WTC11 (cell line): ENCODE results near the gene MAST1. TPM values are rescaled to one million over a fixed set of nuclear protein-coding genes. Genes with fewer than 3 reads are reported as not detected.

Experiments used
- ATAC-seq: fragments of 200-7000 bp; cut with Tn5 transposase; 2 replicates; pipeline ENCODE4 v1.10.0; 2021; ENCODE audit warnings: mild to moderate bottlenecking, moderate library complexity
- CTCF ChIA-PET: fragments of 300-600 bp; sonication (Branson Sonifier 250); formaldehyde crosslinking; loops from one replicate; lab custom pipeline; 2021; ENCODE audit warnings: antibody characterized with exemption; lab: Charles Lee
- POLR2A ChIA-PET: fragments of 350-600 bp; sonication (Branson Sonifier 250); formaldehyde crosslinking; loops from one replicate; lab custom pipeline; 2021; ENCODE audit warnings: antibody characterized with exemption; lab: Charles Lee
- DNase-seq: peaks from one replicate; pipeline ENCODE4 v3.0.0; 2021; ENCODE audit warnings: low spot score
- H3K27ac Mint-ChIP-seq: 2 replicates; pipeline ENCODE4 v1.8.0; 2021; ENCODE audit warnings: mixed read lengths
- H3K27me3 Mint-ChIP-seq: 2 replicates; pipeline ENCODE4 v1.8.0; 2021; ENCODE audit warnings: low read depth, mild to moderate bottlenecking, moderate library complexity, mixed read lengths
- H3K36me3 Mint-ChIP-seq: 2 replicates; pipeline ENCODE4 v1.8.0; 2021; ENCODE audit warnings: mixed read lengths
- H3K4me1 Mint-ChIP-seq: 2 replicates; pipeline ENCODE4 v1.8.0; 2022; ENCODE audit warnings: mixed read lengths
- H3K4me3 Mint-ChIP-seq: 2 replicates; pipeline ENCODE4 v1.8.0; 2021; ENCODE audit warnings: mild to moderate bottlenecking, moderate library complexity, mixed read lengths
- H3K9me3 Mint-ChIP-seq: 2 replicates; pipeline ENCODE4 v1.8.0; 2021; ENCODE audit warnings: mixed read lengths
- ATF6 ChIP-seq: sonication (generic); formaldehyde crosslinking; IDR thresholded peaks from 2 replicates; pipeline ENCODE4 v1.8.1; 2023; ENCODE audit warnings: mild to moderate bottlenecking, missing genetic modification reagents
- CBFB ChIP-seq: sonication (generic); formaldehyde crosslinking; IDR thresholded peaks from 2 replicates; pipeline ENCODE4 v1.8.1; 2022; ENCODE audit warnings: mild to moderate bottlenecking, low read depth, missing genetic modification reagents
- CREB1 ChIP-seq: sonication (generic); formaldehyde crosslinking; IDR thresholded peaks from 2 replicates; pipeline ENCODE4 v1.8.0; 2023; ENCODE audit warnings: mild to moderate bottlenecking, missing genetic modification reagents
- FOXP4 ChIP-seq: sonication (generic); formaldehyde crosslinking; IDR thresholded peaks from 2 replicates; pipeline ENCODE4 v1.8.0; 2022; ENCODE audit warnings: mild to moderate bottlenecking, missing genetic modification reagents
- JUN ChIP-seq: sonication (generic); formaldehyde crosslinking; IDR thresholded peaks from 2 replicates; pipeline ENCODE4 v1.8.0; 2023; ENCODE audit warnings: mild to moderate bottlenecking, missing genetic modification reagents
- MAX ChIP-seq: sonication (generic); formaldehyde crosslinking; IDR thresholded peaks from 2 replicates; pipeline ENCODE4 v1.8.0; 2022; ENCODE audit warnings: mild to moderate bottlenecking, missing genetic modification reagents
- MLX ChIP-seq: sonication (generic); formaldehyde crosslinking; IDR thresholded peaks from 2 replicates; pipeline ENCODE4 v1.8.1; 2023; ENCODE audit warnings: mild to moderate bottlenecking, missing genetic modification reagents, moderate library complexity
- NFE2L1 ChIP-seq: sonication (generic); formaldehyde crosslinking; IDR thresholded peaks from 2 replicates; pipeline ENCODE4 v1.8.1; 2023; ENCODE audit warnings: missing genetic modification reagents
- NR1H2 ChIP-seq: sonication (generic); formaldehyde crosslinking; IDR thresholded peaks from 2 replicates; pipeline ENCODE4 v1.9.0; 2021; ENCODE audit warnings: mild to moderate bottlenecking, moderate library complexity, missing genetic modification reagents
- SOX15 ChIP-seq: fragments of 250-450 bp; sonication (Bioruptor Pico); IDR thresholded peaks from 2 replicates; pipeline ENCODE4 v1.9.0; 2021; ENCODE audit warnings: mild to moderate bottlenecking
- STAT6 ChIP-seq: sonication (generic); formaldehyde crosslinking; conservative IDR thresholded peaks from 2 replicates; pipeline ENCODE4 v1.8.1; 2023; ENCODE audit warnings: mild to moderate bottlenecking, low read depth, missing genetic modification reagents, moderate library complexity
- TEAD1 ChIP-seq: sonication (generic); formaldehyde crosslinking; IDR thresholded peaks from 2 replicates; pipeline ENCODE4 v1.8.0; 2022; ENCODE audit warnings: mild to moderate bottlenecking, missing genetic modification reagents
- USF2 ChIP-seq: sonication (generic); formaldehyde crosslinking; IDR thresholded peaks from 2 replicates; pipeline ENCODE4 v1.8.1; 2023; ENCODE audit warnings: mild to moderate bottlenecking, missing genetic modification reagents, moderate library complexity
- ZBTB21 ChIP-seq: sonication (generic); formaldehyde crosslinking; IDR thresholded peaks from 2 replicates; pipeline ENCODE4 v1.8.1; 2023; ENCODE audit warnings: mild to moderate bottlenecking, missing genetic modification reagents, borderline replicate concordance
- ZMAT4 ChIP-seq: fragments of 250-450 bp; sonication (Bioruptor Pico); IDR thresholded peaks from 2 replicates; pipeline ENCODE4 v1.9.0; 2021; ENCODE audit warnings: mild to moderate bottlenecking
- ZNF138 ChIP-seq: sonication (generic); formaldehyde crosslinking; conservative IDR thresholded peaks from 2 replicates; pipeline ENCODE4 v1.8.1; 2022; ENCODE audit warnings: mild to moderate bottlenecking, moderate library complexity, missing genetic modification reagents
- ZNF219 ChIP-seq: sonication (generic); formaldehyde crosslinking; IDR thresholded peaks from 2 replicates; pipeline ENCODE4 v1.8.0; 2023; ENCODE audit warnings: missing genetic modification reagents, mild to moderate bottlenecking, borderline replicate concordance
- ZNF263 ChIP-seq: sonication (generic); formaldehyde crosslinking; IDR thresholded peaks from 2 replicates; pipeline ENCODE4 v1.8.1; 2022; ENCODE audit warnings: low read depth, mild to moderate bottlenecking, moderate library complexity, missing genetic modification reagents
- ZNF425 ChIP-seq: fragments of 250-450 bp; sonication (Bioruptor Pico); conservative IDR thresholded peaks from 2 replicates; pipeline ENCODE4 v1.9.0; 2021; ENCODE audit warnings: mild to moderate bottlenecking
- ZNF532 ChIP-seq: fragments of 250-450 bp; sonication (Bioruptor Pico); IDR thresholded peaks from 2 replicates; pipeline ENCODE4 v1.9.0; 2021; ENCODE audit warnings: mild to moderate bottlenecking, borderline replicate concordance
- total RNA-seq: library from RNA; stranded (reverse); gene quantifications from 3 replicates; pipeline ENCODE4 v1.2.3, GENCODE V29; 2021

Gene MAST1
- total RNA-seq, 1 experiment from 2014 or later: 24.3 TPM

GRCh38 chr19:12859546-12859945 is 21.2 kb downstream of the MAST1 start (continued):
- TF ChIP-seq MLX (CRISPR knock-in tag): no peak
- TF ChIP-seq NR1H2 (CRISPR knock-in tag): no peak
- TF ChIP-seq ZNF263: no peak
- TF ChIP-seq JUN: no peak
- TF ChIP-seq NFE2L1 (CRISPR knock-in tag): no peak
- no peak for TF ChIP-seq CBFB (CRISPR knock-in tag)
- no peak for TF ChIP-seq ZMAT4 (CRISPR knock-in tag)
- TF ChIP-seq FOXP4 (CRISPR knock-in tag): no peak

- CTCF ChIA-PET: interaction anchor here (2.0 to 3.5 kb wide), 2 partner anchors 9 to 17 kb away, joined by 7 to 39 read pairs; no protein-coding TSS in a partner anchor
- H3K4me1 Mint-ChIP-seq: peaks cover 28% of the 10 kb centered on the region
- POLR2A ChIA-PET: no interaction called here
- no peak for TF ChIP-seq ZNF138 (CRISPR knock-in tag)
- TF ChIP-seq TEAD1 (CRISPR knock-in tag): no peak
- TF ChIP-seq ATF6 (CRISPR knock-in tag): no peak
- TF ChIP-seq ZNF219: no peak
- no peak for TF ChIP-seq ZNF532 (CRISPR knock-in tag)
- no peak for TF ChIP-seq SOX15 (CRISPR knock-in tag)
- no peak for TF ChIP-seq MAX (CRISPR knock-in tag)
- no peak for TF ChIP-seq CREB1 (CRISPR knock-in tag)
- TF ChIP-seq ZBTB21 (CRISPR knock-in tag): no peak
- TF ChIP-seq MLX (CRISPR knock-in tag): no peak
- no peak for TF ChIP-seq ZNF425 (CRISPR knock-in tag)
- no peak for TF ChIP-seq STAT6 (CRISPR knock-in tag)
- no peak for TF ChIP-seq USF2 (CRISPR knock-in tag)
These were observed 25.8 kb downstream of the MAST1 start for GRCh38 chr19:12864143-12864542.

More at GRCh38 chr19:12864143-12864542, 25.8 kb downstream of the MAST1 start:
- Mint-ChIP-seq H3K9me3 (no peaks in the 10 kb centered on the region), H3K27me3 (peaks cover 8% of the 10 kb centered on the region; the same call in 1 of the 2 replicates), H3K36me3 (peaks cover 10% of the 10 kb centered on the region), H3K4me3 (no peak overlapping the region), H3K27ac (no peak overlapping the region)
- ATAC-seq: no peak
- no peak for DNase-seq
